ENCODE measurements around the gene BSN. TPM values are rescaled to one million over a fixed set of nuclear protein-coding genes. Genes with fewer than 3 reads are reported as not detected.
"Not testable (repeated sequence)": the region's sequence is repeated elsewhere in the genome, so short reads cannot be mapped to it uniquely, and the experiment has no call there.

BSN gene
- total RNA-seq, 1 experiment from 2014 or later, result 0.27 TPM

- DNase-seq (ENCODE audit: low read depth), result not testable (repeated sequence)
Measured at GRCh38 chr3:49690856-49691255, 136.6 kb downstream of the BSN start.

GRCh38 chr3:49691481-49691880 is 137.2 kb downstream of the BSN start:
- DNase-seq (ENCODE audit: low read depth), result not testable (repeated sequence)

GRCh38 chr3:49694409-49695070 is 140.3 kb downstream of the BSN start:
- not testable (repeated sequence) for DNase-seq (ENCODE audit: low read depth)

GRCh38 chr3:49695350-49696015 is 141.2 kb downstream of the BSN start:
- not testable (repeated sequence) for DNase-seq (ENCODE audit: low read depth)

- no peak for DNase-seq (ENCODE audit: low read depth)
Measured at GRCh38 chr3:49699281-49699979, 145.2 kb downstream of the BSN start.

- no peak for DNase-seq (ENCODE audit: low read depth)
Measured at GRCh38 chr3:49700014-49700413, 145.7 kb downstream of the BSN start.

GRCh38 chr3:49700453-49701128 is 146.3 kb downstream of the BSN start:
- DNase-seq (ENCODE audit: low read depth), result no peak

- DNase-seq (ENCODE audit: low read depth), result no peak
Measured at GRCh38 chr3:49701388-49702077, 147.3 kb downstream of the BSN start.

- no peak for DNase-seq (ENCODE audit: low read depth)
Measured at GRCh38 chr3:49702672-49703071, 148.4 kb downstream of the BSN start.

GRCh38 chr3:49703443-49703927 is 149.2 kb downstream of the BSN start:
- DNase-seq (ENCODE audit: low read depth), result peak; percentile 60

- DNase-seq (ENCODE audit: low read depth), result no peak
Measured at GRCh38 chr3:49703956-49704355, 149.7 kb downstream of the BSN start.

GRCh38 chr3:49704629-49705028 is 150.4 kb downstream of the BSN start:
- DNase-seq (ENCODE audit: low read depth), result no peak

- no peak for DNase-seq (ENCODE audit: low read depth)
Measured at GRCh38 chr3:49705390-49705960, 151.2 kb downstream of the BSN start.

GRCh38 chr3:49706456-49707112 is 152.3 kb downstream of the BSN start:
- DNase-seq (ENCODE audit: low read depth), result no peak

GRCh38 chr3:49707113-49707480 is 152.8 kb downstream of the BSN start:
- DNase-seq (ENCODE audit: low read depth), result peak; percentile 61

- no peak for DNase-seq (ENCODE audit: low read depth)
Measured at GRCh38 chr3:49709852-49710251, 155.6 kb downstream of the BSN start.

GRCh38 chr3:49711489-49711888 is 157.2 kb downstream of the BSN start:
- DNase-seq (ENCODE audit: low read depth), result no peak

- DNase-seq (ENCODE audit: low read depth), result no peak
Measured at GRCh38 chr3:49712166-49712565, 157.9 kb downstream of the BSN start.

GRCh38 chr3:49712631-49713317 is 158.5 kb downstream of the BSN start:
- DNase-seq (ENCODE audit: low read depth), result no peak

All from M059J (cell line).